ENCODE results near the gene ASCL2. TPM values are rescaled to one million over a fixed set of nuclear protein-coding genes. Genes with fewer than 3 reads are reported as not detected.

ASCL2 gene
- total and polyA plus RNA-seq, 2 donors (not counting 3 experiments of a cell fraction or from before 2014, with no cell fraction given) = not detected

GRCh38 chr11:2256293-2256913, 14.0 kb downstream of the ASCL2 start:
- no peaks in the 10 kb centered on the region for H3K9me3 ChIP-seq (replicated peaks; ENCODE audit: control insufficient read depth, insufficient read depth, low read length)
- no peaks in the 10 kb centered on the region for H3K79me2 ChIP-seq (ENCODE audit: control insufficient read depth, insufficient read depth, low read length)
- ChIA-PET CTCF (no interaction called here), POLR2A (no interaction called here)
- no peaks in the 10 kb centered on the region for H3K4me1 ChIP-seq (ENCODE audit: control insufficient read depth, extremely low read depth, insufficient read depth, low read length)
- H3K9me1 ChIP-seq (replicated peaks; ENCODE audit: control insufficient read depth, extremely low read depth, insufficient read depth, low read length) = no peaks in the 10 kb centered on the region
- H3K4me3 ChIP-seq (replicated peaks in 1 of 3; ENCODE audit: insufficient read depth in 1 of 3, low read depth in 1 of 3, low read length in 3 of 3) = no peak overlapping the region
- no peak overlapping the region for H3K9ac ChIP-seq (replicated peaks; ENCODE audit: extremely low read depth, insufficient read depth, low read length)
- no peak overlapping the region for H3K4me2 ChIP-seq (ENCODE audit: insufficient read depth, low read length)
- H3K27ac ChIP-seq (ENCODE audit: insufficient read depth, low read depth, low read length) = no peak overlapping the region
- dilution Hi-C loops (cut with MboI; ENCODE audit: extremely low pct_ligation_motif_present, low sequenced_read_pairs) = no loop called here
- H2AFZ ChIP-seq (ENCODE audit: low read depth, low read length) = no peak overlapping the region
- H3K27me3 ChIP-seq (ENCODE audit: control insufficient read depth in 2 of 2, insufficient read depth in 2 of 2, low read length in 2 of 2) = no peaks in the 10 kb centered on the region
- TF ChIP-seq JUN (IDR thresholded peaks at IDR 0.05; ENCODE audit: borderline replicate concordance, insufficient read depth, insufficient read length, low read depth) (no peak), POLR2AphosphoS5 (IDR thresholded peaks at IDR 0.05; ENCODE audit: insufficient read depth, low read depth, low read length) (no peak), GATA2 (IDR thresholded peaks at IDR 0.05; ENCODE audit: insufficient read depth, insufficient read length, low read depth, low read length) (no peak), CTCF (IDR thresholded peaks at IDR 0.05; ENCODE audit: extremely low read depth in 1 of 2, insufficient read depth in 1 of 2, low read depth in 1 of 2, low read length in 2 of 2) (no peak), FOS (IDR thresholded peaks at IDR 0.05; ENCODE audit: borderline replicate concordance, insufficient read depth, low read length) (no peak), POLR2A (IDR thresholded peaks at IDR 0.05; ENCODE audit: low read depth, low read length) (no peak), EZH2 (IDR thresholded peaks at IDR 0.05; ENCODE audit: borderline replicate concordance, low read depth, low read length, severe bottlenecking) (no peak), MYC (IDR thresholded peaks at IDR 0.05; ENCODE audit: low read depth, low read length) (no peak)
- TF ChIP-seq, protein P1, sequence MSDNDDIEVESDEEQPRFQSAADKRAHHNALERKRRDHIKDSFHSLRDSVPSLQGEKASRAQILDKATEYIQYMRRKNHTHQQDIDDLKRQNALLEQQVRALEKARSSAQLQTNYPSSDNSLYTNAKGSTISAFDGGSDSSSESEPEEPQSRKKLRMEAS (IDR thresholded peaks at IDR 0.05; ENCODE audit: insufficient read depth, insufficient read length) = no peak
- FAIRE-seq (no peak), DNase-seq (ENCODE audit: low read depth, low spot score) (no peak)
- intact Hi-C loops (cut with micrococcal nuclease) = no loop called here
- BruUV-seq (replicated peaks) = no TSS peak
- no peaks in the 10 kb centered on the region for H3K36me3 ChIP-seq (ENCODE audit: control insufficient read depth in 2 of 2, extremely low read depth in 1 of 2, insufficient read depth in 2 of 2, low read length in 2 of 2)
- no peaks in the 10 kb centered on the region for H4K20me1 ChIP-seq (replicated peaks; ENCODE audit: control insufficient read depth, extremely low read depth, insufficient read depth, low read length)

Data from endothelial cell of umbilical vein (primary cell).